Progenitor cell of endocrine pancreas (in vitro differentiated cells): ENCODE results near the gene GPR22. TPM values are rescaled to one million over a fixed set of nuclear protein-coding genes. Genes with fewer than 3 reads are reported as not detected.

ENCODE experiments used
- DNase-seq: peaks from one replicate; pipeline ENCODE4 v3.0.0; 2021; ENCODE audit warnings: low spot score; ENCODE audit not compliant: unreplicated experiment
- H3K27ac Mint-ChIP-seq: 2 replicates; pipeline ENCODE4 v1.8.0; 2021; ENCODE audit warnings: mild to moderate bottlenecking, moderate library complexity, mixed read lengths
- H3K27me3 Mint-ChIP-seq: 2 replicates; pipeline ENCODE4 v1.8.0; 2021; ENCODE audit warnings: mixed read lengths
- H3K36me3 Mint-ChIP-seq: 2 replicates; pipeline ENCODE4 v1.8.0; 2022; ENCODE audit warnings: mixed read lengths; ENCODE audit not compliant: insufficient read depth
- H3K4me1 Mint-ChIP-seq: 2 replicates; pipeline ENCODE4 v1.8.0; 2021; ENCODE audit warnings: low read depth, mixed read lengths
- H3K4me3 Mint-ChIP-seq: 2 replicates; pipeline ENCODE4 v1.8.0; 2021; ENCODE audit warnings: low read depth, mild to moderate bottlenecking, moderate library complexity, mixed read lengths
- H3K9me3 Mint-ChIP-seq: 2 replicates; pipeline ENCODE4 v1.8.0; 2021; ENCODE audit warnings: low read depth, mixed read lengths
- CTCF ChIP-seq: fragments of 200-600 bp; sonication (generic); IDR thresholded peaks from one replicate; pipeline ENCODE4 v1.5.0; 2021; ENCODE audit warnings: antibody characterized with exemption, mild to moderate bottlenecking; ENCODE audit not compliant: unreplicated experiment
- total RNA-seq: library from RNA; stranded (reverse); gene quantifications from 2 replicates; pipeline ENCODE4 v1.2.1, GENCODE V29; 2021

GPR22 gene
- total RNA-seq, 1 donor from 2014 or later, result not detected

DNA sequence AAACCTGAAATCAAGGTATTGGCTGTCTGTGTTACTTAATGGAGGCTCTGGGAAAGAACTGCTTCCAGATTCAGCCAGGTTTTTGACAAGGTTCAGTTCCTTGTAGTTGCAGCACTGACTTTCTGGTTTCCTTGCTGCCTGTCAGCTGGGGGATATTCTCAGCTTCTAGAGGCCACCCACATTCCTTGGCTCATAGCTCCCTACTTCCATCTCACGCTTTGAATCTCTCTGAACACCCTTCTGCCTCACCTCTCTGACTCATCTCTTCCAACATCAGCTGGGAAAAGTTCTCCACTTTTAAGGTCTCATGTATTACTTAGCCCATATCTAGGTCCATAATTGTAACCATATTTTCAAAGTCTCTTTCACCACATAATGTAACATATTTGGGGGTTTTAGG lies 22.9 kb upstream of the GPR22 start:
- Mint-ChIP-seq H3K36me3 (peaks cover 8% of the 10 kb centered on the region), H3K27me3 (no peaks in the 10 kb centered on the region), H3K27ac (no peak overlapping the region), H3K4me3 (no peak overlapping the region), H3K4me1 (no peaks in the 10 kb centered on the region), H3K9me3 (peaks cover 7% of the 10 kb centered on the region)
- no peak for DNase-seq
- no peak for TF ChIP-seq CTCF

- Mint-ChIP-seq H3K36me3 (peaks cover 2% of the 10 kb centered on the region), H3K4me3 (no peak overlapping the region), H3K4me1 (no peaks in the 10 kb centered on the region), H3K9me3 (no peaks in the 10 kb centered on the region), H3K27me3 (no peaks in the 10 kb centered on the region), H3K27ac (no peak overlapping the region)
- no peak for DNase-seq
- no peak for TF ChIP-seq CTCF
These were observed 18.9 kb upstream of the GPR22 start for GRCh38 chr7:107450970-107451369.

GRCh38 chr7:107453388-107453787 lies 16.5 kb upstream of the GPR22 start:
- no peaks in the 10 kb centered on the region for H3K4me1 Mint-ChIP-seq
- peaks cover 6% of the 10 kb centered on the region for H3K36me3 Mint-ChIP-seq
- DNase-seq, result no peak
- no peak overlapping the region for H3K27ac Mint-ChIP-seq
- no peak for TF ChIP-seq CTCF
- H3K4me3 Mint-ChIP-seq, result no peak overlapping the region
- H3K27me3 Mint-ChIP-seq, result no peaks in the 10 kb centered on the region
- H3K9me3 Mint-ChIP-seq, result no peaks in the 10 kb centered on the region

DNA sequence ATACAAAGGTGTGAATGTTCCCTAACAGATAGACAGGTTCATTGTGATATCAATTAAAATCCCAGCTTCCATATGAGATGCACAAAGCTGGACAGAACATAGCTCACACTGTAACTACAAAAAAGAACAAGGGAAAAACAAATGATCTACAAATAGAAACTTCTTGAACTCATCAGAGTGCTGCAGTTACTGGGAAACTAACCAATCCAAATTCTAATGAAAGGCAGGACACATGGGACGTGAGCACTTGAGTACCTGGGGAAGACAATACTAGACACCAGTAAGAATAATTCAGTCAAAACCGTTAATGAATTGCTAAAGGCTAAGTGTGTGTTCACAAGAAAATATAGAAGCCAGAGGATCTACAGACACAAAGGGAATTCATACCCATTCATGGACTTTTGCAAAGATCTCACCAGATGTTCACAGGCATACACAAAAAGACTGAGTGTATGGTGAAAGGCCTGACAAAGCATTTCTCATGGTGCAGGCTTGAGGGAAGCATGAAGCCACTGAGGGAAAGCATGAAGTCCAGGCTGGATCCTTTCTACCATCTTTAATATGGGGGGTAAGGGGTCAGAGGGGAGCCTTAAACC lies 7.8 kb upstream of the GPR22 start:
- no peak for TF ChIP-seq CTCF
- DNase-seq, result no peak
- H3K4me3 Mint-ChIP-seq, result no peak overlapping the region
- H3K27ac Mint-ChIP-seq, result no peak overlapping the region
- H3K4me1 Mint-ChIP-seq, result peaks cover 1% of the 10 kb centered on the region
- H3K27me3 Mint-ChIP-seq, result no peaks in the 10 kb centered on the region
- H3K36me3 Mint-ChIP-seq, result peaks cover 4% of the 10 kb centered on the region
- H3K9me3 Mint-ChIP-seq, result no peaks in the 10 kb centered on the region

- H3K4me3 Mint-ChIP-seq, result no peak overlapping the region
- H3K4me1 Mint-ChIP-seq, result peaks cover 1% of the 10 kb centered on the region
- H3K27ac Mint-ChIP-seq, result no peak overlapping the region
- DNase-seq, result no peak
- TF ChIP-seq CTCF, result peak; percentile 75
- no peaks in the 10 kb centered on the region for H3K9me3 Mint-ChIP-seq
- no peaks in the 10 kb centered on the region for H3K36me3 Mint-ChIP-seq
- H3K27me3 Mint-ChIP-seq, result no peaks in the 10 kb centered on the region
These were observed 6.4 kb upstream of the GPR22 start for GRCh38 chr7:107463139-107464078.
